CD4-positive, alpha-beta T cell (primary cell): ENCODE measurements around the gene ANO2. TPM values are rescaled to one million over a fixed set of nuclear protein-coding genes. Genes with fewer than 3 reads are reported as not detected.

Experiments
- ATAC-seq: fragments of 200-7000 bp; cut with Tn5 transposase; one replicate; pipeline ENCODE4 v1.10.0; 2022; ENCODE audit warnings: mild to moderate bottlenecking; ENCODE audit not compliant: poor library complexity
- CTCF ChIA-PET: fragments of 350-600 bp; sonication (Branson Sonifier 250); formaldehyde crosslinking; loops from one replicate; lab custom pipeline; 2021; ENCODE audit warnings: antibody characterized with exemption, inconsistent platforms; lab: Charles Lee
- POLR2A ChIA-PET: fragments of 350-600 bp; sonication (Branson Sonifier 250); formaldehyde crosslinking; loops from one replicate; lab custom pipeline; 2021; ENCODE audit warnings: antibody characterized with exemption, inconsistent platforms; lab: Charles Lee
- DNase-seq, 14 experiments: peaks; one replicate each; pipeline ENCODE4 v3.0.0-alpha.2; 2013 to 2020; ENCODE audit warnings: mixed read lengths in 2 of 14
- H3K27ac ChIP-seq, 2 donors: one replicate each; pipeline versions ENCODE4 v1.5.1 to v1.7.0; 2013; ENCODE audit warnings: low read length in 2 of 2, low read depth in 1 of 2, mild to moderate bottlenecking in 1 of 2
- H3K27me3 ChIP-seq, 2 experiments: 1 replicate in 1 of 2; 2 replicates in 1 of 2; pipeline versions ENCODE4 v1.6.1 to v1.7.0; 2013; ENCODE audit warnings: low read length in 2 of 2, control low read depth in 1 of 2, mild to moderate bottlenecking in 1 of 2, moderate library complexity in 1 of 2; ENCODE audit not compliant: insufficient read depth in 2 of 2, control insufficient read depth in 1 of 2
- H3K36me3 ChIP-seq: one replicate; pipeline ENCODE4 v1.6.1; 2013; ENCODE audit warnings: low read length, control low read depth; ENCODE audit not compliant: insufficient read depth
- H3K4me1 ChIP-seq: one replicate; pipeline ENCODE4 v1.6.1; 2013; ENCODE audit warnings: low read length, control low read depth; ENCODE audit not compliant: insufficient read depth
- H3K4me3 ChIP-seq: one replicate; pipeline ENCODE4 v1.5.1; 2013; ENCODE audit warnings: mild to moderate bottlenecking, low read length, moderate library complexity
- H3K9me3 ChIP-seq, 2 experiments: 1 replicate in 1 of 2; 2 replicates in 1 of 2; pipeline versions ENCODE4 v1.6.1 to v1.7.0; 2013; ENCODE audit warnings: low read length in 2 of 2, mild to moderate bottlenecking in 2 of 2, control low read depth in 1 of 2, moderate library complexity in 1 of 2; ENCODE audit not compliant: control insufficient read depth in 1 of 2, insufficient read depth in 1 of 2
- H3K27ac Mint-ChIP-seq: one replicate; pipeline ENCODE4 v1.8.0; 2020; ENCODE audit warnings: mixed read lengths
- H3K27me3 Mint-ChIP-seq: one replicate; pipeline ENCODE4 v1.8.0; 2021; ENCODE audit warnings: mixed read lengths
- H3K36me3 Mint-ChIP-seq: one replicate; pipeline ENCODE4 v1.8.0; 2021; ENCODE audit warnings: low read depth, mixed read lengths
- H3K4me1 Mint-ChIP-seq: one replicate; pipeline ENCODE4 v1.8.0; 2021; ENCODE audit warnings: low read depth, mixed read lengths
- H3K4me3 Mint-ChIP-seq: one replicate; pipeline ENCODE4 v1.8.0; 2020; ENCODE audit warnings: mild to moderate bottlenecking, mixed read lengths
- H3K9me3 Mint-ChIP-seq: one replicate; pipeline ENCODE4 v1.8.0; 2020; ENCODE audit warnings: mixed read lengths
- intact Hi-C, 2 experiments: fragments of 100-400 bp; cut with DNase I in 1 of 2; cut with micrococcal nuclease in 1 of 2; formaldehyde crosslinking; loops; one replicate each; pipeline versions ENCODE4 v1.15.1 to v1.9.0; 2023 to 2025; cut with DNase I, micrococcal nuclease
- total RNA-seq, 174 experiments: library from RNA in 2 of 174; stranded (reverse) in 2 of 174; gene quantifications; one replicate each; pipeline ENCODE4 v1.2.3 and lab custom pipeline; 2021 to 2026
- TF ChIP-seq, protein P1 (sequence below): fragments of 200-600 bp; IDR thresholded peaks from one replicate; pipeline ENCODE4 v1.8.0; 2022; ENCODE audit warnings: antibody characterized with exemption, mild to moderate bottlenecking

Gene ANO2
- total RNA-seq, 2 experiments from 2014 or later: not detected

DNA sequence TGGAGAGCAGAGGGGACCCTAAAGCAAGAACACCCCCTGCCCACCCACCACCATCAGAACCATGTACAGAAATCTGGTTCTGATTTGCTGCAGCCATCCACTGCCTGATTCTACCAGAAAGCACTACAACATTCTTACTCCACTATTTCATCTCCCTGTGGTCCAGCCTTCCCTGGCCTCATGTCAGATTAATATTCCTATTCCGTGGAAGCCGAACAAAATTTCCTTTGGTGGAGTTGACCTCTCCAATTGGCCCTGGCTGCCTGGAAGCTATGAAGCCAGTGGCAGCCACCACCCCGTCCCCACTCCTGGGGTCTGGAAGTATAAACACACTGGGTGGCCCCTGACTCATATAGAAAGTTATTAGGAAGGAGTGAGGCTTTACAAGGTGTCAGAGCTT, 60.2 kb downstream of the ANO2 start:
- DNase-seq (no peak), ATAC-seq (no peak)
- Histone ChIP-seq H3K4me1 (peaks cover 2% of the 10 kb centered on the region), H3K27me3 (peaks cover 2 to 35% of the 10 kb centered on the region in 2 experiments), H3K9me3 (peaks cover 0 to 10% of the 10 kb centered on the region in 2 experiments), H3K27ac (no peak overlapping the region), H3K36me3 (no peaks in the 10 kb centered on the region), H3K4me3 (no peak overlapping the region)
- ChIA-PET CTCF (no interaction called here), POLR2A (no interaction called here)
- intact Hi-C loops: no loop called here
- peaks cover 9% of the 10 kb centered on the region for H3K4me1 Mint-ChIP-seq
- no peaks in the 10 kb centered on the region for H3K36me3 Mint-ChIP-seq
- no peak overlapping the region for H3K4me3 Mint-ChIP-seq
- peaks cover 79% of the 10 kb centered on the region for H3K27me3 Mint-ChIP-seq
- no peak overlapping the region for H3K27ac Mint-ChIP-seq
- no peaks in the 10 kb centered on the region for H3K9me3 Mint-ChIP-seq
- TF ChIP-seq, protein P1, sequence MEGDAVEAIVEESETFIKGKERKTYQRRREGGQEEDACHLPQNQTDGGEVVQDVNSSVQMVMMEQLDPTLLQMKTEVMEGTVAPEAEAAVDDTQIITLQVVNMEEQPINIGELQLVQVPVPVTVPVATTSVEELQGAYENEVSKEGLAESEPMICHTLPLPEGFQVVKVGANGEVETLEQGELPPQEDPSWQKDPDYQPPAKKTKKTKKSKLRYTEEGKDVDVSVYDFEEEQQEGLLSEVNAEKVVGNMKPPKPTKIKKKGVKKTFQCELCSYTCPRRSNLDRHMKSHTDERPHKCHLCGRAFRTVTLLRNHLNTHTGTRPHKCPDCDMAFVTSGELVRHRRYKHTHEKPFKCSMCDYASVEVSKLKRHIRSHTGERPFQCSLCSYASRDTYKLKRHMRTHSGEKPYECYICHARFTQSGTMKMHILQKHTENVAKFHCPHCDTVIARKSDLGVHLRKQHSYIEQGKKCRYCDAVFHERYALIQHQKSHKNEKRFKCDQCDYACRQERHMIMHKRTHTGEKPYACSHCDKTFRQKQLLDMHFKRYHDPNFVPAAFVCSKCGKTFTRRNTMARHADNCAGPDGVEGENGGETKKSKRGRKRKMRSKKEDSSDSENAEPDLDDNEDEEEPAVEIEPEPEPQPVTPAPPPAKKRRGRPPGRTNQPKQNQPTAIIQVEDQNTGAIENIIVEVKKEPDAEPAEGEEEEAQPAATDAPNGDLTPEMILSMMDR: no peak

DNA sequence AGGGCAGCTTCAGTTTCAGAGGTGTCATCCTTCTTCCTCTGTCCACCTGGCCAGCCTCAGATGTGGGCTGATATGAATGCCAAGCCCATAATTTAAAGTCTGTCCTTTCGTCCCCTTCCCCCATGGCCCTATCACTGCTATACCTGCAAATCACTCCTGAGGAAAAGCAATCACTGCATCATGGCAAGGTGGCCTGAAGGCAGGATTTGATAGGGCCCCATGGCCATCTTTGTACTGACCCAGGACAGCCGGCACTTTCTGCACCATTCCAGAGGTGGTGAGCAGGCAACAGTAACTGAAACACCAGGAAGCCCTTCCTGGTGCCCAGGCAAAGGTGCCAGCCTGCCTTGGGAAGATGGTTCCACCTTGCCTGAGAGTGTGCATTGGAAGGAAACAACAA, 60.8 kb downstream of the ANO2 start:
- Mint-ChIP-seq H3K27ac (no peak overlapping the region), H3K36me3 (no peaks in the 10 kb centered on the region), H3K9me3 (no peaks in the 10 kb centered on the region), H3K4me1 (peaks cover 9% of the 10 kb centered on the region), H3K4me3 (no peak overlapping the region), H3K27me3 (peaks cover 74% of the 10 kb centered on the region)
- ATAC-seq (no peak), DNase-seq (no peak)
- TF ChIP-seq, protein P1: no peak
- peaks cover 2 to 35% of the 10 kb centered on the region in 2 experiments for H3K27me3 ChIP-seq
- ChIA-PET CTCF (no interaction called here), POLR2A (no interaction called here)
- H3K36me3 ChIP-seq: no peaks in the 10 kb centered on the region
- peaks cover 0 to 8% of the 10 kb centered on the region in 2 experiments for H3K9me3 ChIP-seq
- intact Hi-C loops: no loop called here
- peaks cover 2% of the 10 kb centered on the region for H3K4me1 ChIP-seq
- no peak overlapping the region for H3K4me3 ChIP-seq
- H3K27ac ChIP-seq: no peak overlapping the region

DNA sequence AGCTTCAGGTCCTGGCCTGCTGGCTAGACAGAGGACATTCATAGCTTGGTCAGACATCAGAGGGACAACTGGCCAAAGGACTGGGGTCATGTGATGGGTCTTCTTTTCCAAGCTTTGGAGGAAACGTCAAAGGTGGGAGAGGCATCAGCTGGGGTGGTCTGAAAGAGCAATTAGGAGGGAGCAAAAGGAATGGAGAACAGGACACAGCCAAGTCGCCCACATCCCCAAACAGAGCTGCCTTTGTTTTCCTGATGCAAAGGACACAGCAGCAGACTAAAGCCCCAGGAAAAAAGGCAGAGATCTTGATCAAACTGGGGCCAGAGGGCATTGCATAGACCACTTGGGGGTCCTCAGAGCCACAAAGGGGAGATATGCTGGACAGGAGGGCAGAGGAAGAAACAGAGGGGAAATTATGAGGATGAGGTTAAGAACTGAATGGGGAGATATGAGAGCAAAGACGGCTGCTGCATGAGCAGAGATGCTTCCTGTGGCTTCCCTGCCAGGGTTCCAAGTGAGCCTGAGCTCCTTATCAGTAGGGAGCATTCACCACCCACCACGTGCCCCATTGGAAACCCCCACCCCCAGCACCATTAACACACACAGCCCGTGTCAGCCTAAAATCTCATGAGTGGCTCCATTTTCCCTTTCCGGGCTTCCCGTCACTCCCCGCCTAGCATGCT, 62.4 kb downstream of the ANO2 start:
- H3K27ac Mint-ChIP-seq: no peak overlapping the region
- H3K27me3 Mint-ChIP-seq: peaks cover 63% of the 10 kb centered on the region
- no peak overlapping the region for H3K4me3 Mint-ChIP-seq
- ATAC-seq (no peak), DNase-seq (no peak)
- Histone ChIP-seq H3K36me3 (no peaks in the 10 kb centered on the region), H3K27ac (no peak overlapping the region), H3K9me3 (no peaks in the 10 kb centered on the region), H3K4me3 (no peak overlapping the region), H3K4me1 (peaks cover 2% of the 10 kb centered on the region), H3K27me3 (peaks cover 2 to 35% of the 10 kb centered on the region in 2 experiments)
- ChIA-PET POLR2A (no interaction called here), CTCF (no interaction called here)
- intact Hi-C loops: no loop called here
- TF ChIP-seq, protein P1: no peak
- no peaks in the 10 kb centered on the region for H3K36me3 Mint-ChIP-seq
- H3K4me1 Mint-ChIP-seq: peaks cover 3% of the 10 kb centered on the region
- H3K9me3 Mint-ChIP-seq: no peaks in the 10 kb centered on the region
